ENCODE measurements around the gene CERS6.
"Not testable (repeated sequence)": the region's sequence is repeated elsewhere in the genome, so short reads cannot be mapped to it uniquely, and the experiment has no call there.

The CERS6 gene

GRCh38 chr2:168790226-168790902 is 334.3 kb downstream of the CERS6 start:
- WGBS (ENCODE audit: insufficient coverage) = 94% methylated on average over 4 of the region's 5 CpGs
- no peaks in the 10 kb centered on the region for H3K36me3 ChIP-seq (ENCODE audit: control insufficient read depth in 4 of 4, insufficient read depth in 4 of 4, low read length in 3 of 4)
- no peaks in the 10 kb centered on the region for H3K4me1 ChIP-seq (ENCODE audit: control extremely low read depth in 1 of 4, control insufficient read depth in 4 of 4, insufficient read depth in 4 of 4, low read length in 3 of 4)
- no peak overlapping the region for H3K27ac ChIP-seq (ENCODE audit: insufficient read depth in 1 of 2, low read depth in 1 of 2, low read length in 2 of 2, poor library complexity in 1 of 2, severe bottlenecking in 2 of 2)
- H3K4me3 ChIP-seq (ENCODE audit: control insufficient read depth in 1 of 7, extremely low read depth in 1 of 7, insufficient read depth in 4 of 7, low read depth in 2 of 7, low read length in 6 of 7) = no peak overlapping the region
- no peaks in the 10 kb centered on the region for H3K27me3 ChIP-seq (replicated peaks in 2 of 5; ENCODE audit: control insufficient read depth in 4 of 5, insufficient read depth in 5 of 5, low read length in 4 of 5)
- POLR2A ChIA-PET = no interaction called here
- DNase-seq = no peak
- CTCF ChIA-PET = no interaction called here
- H3K9me3 ChIP-seq (ENCODE audit: control extremely low read depth in 1 of 5, control insufficient read depth in 4 of 5, insufficient read depth in 2 of 5, low read depth in 1 of 5, low read length in 4 of 5) = no peaks in the 10 kb centered on the region

DNA sequence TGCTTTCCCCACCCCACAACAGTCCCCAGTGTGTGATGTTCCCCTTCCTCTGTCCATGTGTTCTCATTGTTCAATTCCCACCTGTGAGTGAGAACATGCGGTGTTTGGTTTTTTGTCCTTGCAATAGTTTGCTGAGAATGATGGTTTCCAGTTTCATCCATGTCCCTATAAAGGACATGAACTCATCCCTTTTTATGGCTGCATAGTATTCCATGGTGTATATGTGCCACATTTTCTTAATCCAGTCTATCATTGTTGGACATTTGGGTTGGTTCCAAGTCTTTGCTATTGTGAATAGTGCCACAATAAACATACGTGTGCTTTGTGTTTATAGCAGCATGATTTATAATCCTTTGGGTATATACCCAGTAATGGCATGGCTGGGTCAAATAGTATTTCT is 335.1 kb downstream of the CERS6 start:
- H3K27ac ChIP-seq (ENCODE audit: insufficient read depth in 1 of 2, low read depth in 1 of 2, low read length in 2 of 2, poor library complexity in 1 of 2, severe bottlenecking in 2 of 2); H3K4me1 ChIP-seq (ENCODE audit: control extremely low read depth in 1 of 4, control insufficient read depth in 4 of 4, insufficient read depth in 4 of 4, low read length in 3 of 4); DNase-seq; H3K9me3 ChIP-seq (ENCODE audit: control extremely low read depth in 1 of 5, control insufficient read depth in 4 of 5, insufficient read depth in 2 of 5, low read depth in 1 of 5, low read length in 4 of 5); CTCF ChIA-PET; POLR2A ChIA-PET; H3K27me3 ChIP-seq (replicated peaks in 2 of 5; ENCODE audit: control insufficient read depth in 4 of 5, insufficient read depth in 5 of 5, low read length in 4 of 5); H3K36me3 ChIP-seq (ENCODE audit: control insufficient read depth in 4 of 4, insufficient read depth in 4 of 4, low read length in 3 of 4); H3K4me3 ChIP-seq (ENCODE audit: control insufficient read depth in 1 of 7, extremely low read depth in 1 of 7, insufficient read depth in 4 of 7, low read depth in 2 of 7, low read length in 6 of 7): not testable (repeated sequence)
- WGBS (ENCODE audit: insufficient coverage) = no CpG with 5 or more reads among the region's 2 CpGs

- 100% methylated on average over 1 of the region's 2 CpGs for WGBS (ENCODE audit: insufficient coverage)
- H3K27me3 ChIP-seq (replicated peaks in 2 of 5; ENCODE audit: control insufficient read depth in 4 of 5, insufficient read depth in 5 of 5, low read length in 4 of 5) = no peaks in the 10 kb centered on the region
- no peak for DNase-seq
- H3K4me3 ChIP-seq (ENCODE audit: control insufficient read depth in 1 of 7, extremely low read depth in 1 of 7, insufficient read depth in 4 of 7, low read depth in 2 of 7, low read length in 6 of 7) = no peak overlapping the region
- H3K27ac ChIP-seq (ENCODE audit: insufficient read depth in 1 of 2, low read depth in 1 of 2, low read length in 2 of 2, poor library complexity in 1 of 2, severe bottlenecking in 2 of 2) = no peak overlapping the region
- no peaks in the 10 kb centered on the region for H3K36me3 ChIP-seq (ENCODE audit: control insufficient read depth in 4 of 4, insufficient read depth in 4 of 4, low read length in 3 of 4)
- no peaks in the 10 kb centered on the region for H3K9me3 ChIP-seq (ENCODE audit: control extremely low read depth in 1 of 5, control insufficient read depth in 4 of 5, insufficient read depth in 2 of 5, low read depth in 1 of 5, low read length in 4 of 5)
- CTCF ChIA-PET = interaction anchor here (1.1 to 2.2 kb wide), 2 partner anchors 19 to 20 kb away, joined by 4 to 5 read pairs; no protein-coding TSS in a partner anchor
- peaks cover 0 to 2% (median 0%) of the 10 kb centered on the region in 4 experiments for H3K4me1 ChIP-seq (ENCODE audit: control extremely low read depth in 1 of 4, control insufficient read depth in 4 of 4, insufficient read depth in 4 of 4, low read length in 3 of 4)
- POLR2A ChIA-PET = no interaction called here
Measured at GRCh38 chr2:168793596-168793995, 337.5 kb downstream of the CERS6 start.

DNA sequence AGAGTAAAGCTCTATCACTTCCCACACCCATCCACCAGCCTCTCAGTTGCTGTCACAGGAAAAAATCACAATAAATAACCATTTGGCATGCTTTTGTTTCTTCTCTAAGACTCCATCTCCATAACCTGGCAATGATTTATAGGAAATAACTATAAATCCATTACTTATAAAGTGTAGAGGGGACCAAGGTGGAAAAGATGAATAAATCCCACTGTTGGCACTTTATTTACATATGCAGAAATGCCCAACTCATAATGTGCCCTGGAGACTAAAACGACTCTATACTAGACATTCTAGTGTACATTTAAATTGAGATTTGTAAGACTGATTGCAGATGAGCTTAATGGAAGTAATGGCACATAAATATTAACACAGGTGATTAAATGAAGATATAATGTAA is 338.9 kb downstream of the CERS6 start:
- ChIA-PET POLR2A (no interaction called here), CTCF (interaction anchor here (1.6 to 2.2 kb wide), 3 partner anchors 9 to 21 kb away, joined by 3 to 5 read pairs (median 4); no protein-coding TSS in a partner anchor)
- WGBS (ENCODE audit: insufficient coverage) = no CpG with 5 or more reads among the region's 1 CpG
- no peaks in the 10 kb centered on the region for H3K27me3 ChIP-seq (replicated peaks in 2 of 5; ENCODE audit: control insufficient read depth in 4 of 5, insufficient read depth in 5 of 5, low read length in 4 of 5)
- DNase-seq = no peak
- no peaks in the 10 kb centered on the region for H3K36me3 ChIP-seq (ENCODE audit: control insufficient read depth in 4 of 4, insufficient read depth in 4 of 4, low read length in 3 of 4)
- no peaks in the 10 kb centered on the region for H3K9me3 ChIP-seq (ENCODE audit: control extremely low read depth in 1 of 5, control insufficient read depth in 4 of 5, insufficient read depth in 2 of 5, low read depth in 1 of 5, low read length in 4 of 5)
- H3K4me3 ChIP-seq (ENCODE audit: control insufficient read depth in 1 of 7, extremely low read depth in 1 of 7, insufficient read depth in 4 of 7, low read depth in 2 of 7, low read length in 6 of 7) = no peak overlapping the region
- no peak overlapping the region for H3K27ac ChIP-seq (ENCODE audit: insufficient read depth in 1 of 2, low read depth in 1 of 2, low read length in 2 of 2, poor library complexity in 1 of 2, severe bottlenecking in 2 of 2)
- peaks cover 0 to 2% (median 0%) of the 10 kb centered on the region in 4 experiments for H3K4me1 ChIP-seq (ENCODE audit: control extremely low read depth in 1 of 4, control insufficient read depth in 4 of 4, insufficient read depth in 4 of 4, low read length in 3 of 4)

DNA sequence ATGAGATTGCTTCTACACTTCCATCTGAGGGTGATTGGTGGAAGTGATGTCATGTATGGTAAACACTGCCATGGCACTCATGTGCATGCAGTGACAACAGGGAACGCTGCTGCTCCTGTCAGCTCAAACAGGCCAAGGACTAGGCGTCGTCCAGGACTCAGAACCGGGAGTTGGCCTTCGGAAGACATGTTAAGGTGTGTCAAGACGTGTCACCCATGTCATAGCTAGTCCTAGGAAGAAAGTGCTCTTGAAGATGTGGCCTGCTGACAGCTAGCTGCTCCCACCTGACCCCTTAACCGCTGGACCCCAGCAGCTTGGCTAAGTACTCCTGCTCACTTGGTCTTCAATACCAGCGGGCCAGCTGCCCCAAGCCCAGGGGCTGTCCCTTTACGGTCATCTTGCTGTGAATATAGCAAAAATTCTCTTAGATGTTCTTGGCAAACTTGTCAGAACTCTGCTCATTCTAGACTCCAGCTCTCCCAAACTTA is 340.1 kb downstream of the CERS6 start:
- ChIA-PET POLR2A (no interaction called here), CTCF (interaction anchor here (1.6 to 1.7 kb wide), 3 partner anchors 8 to 19 kb away, joined by 3 to 4 read pairs (median 4); no protein-coding TSS in a partner anchor)
- Histone ChIP-seq H3K9me3 (ENCODE audit: control extremely low read depth in 1 of 5, control insufficient read depth in 4 of 5, insufficient read depth in 2 of 5, low read depth in 1 of 5, low read length in 4 of 5) (no peaks in the 10 kb centered on the region), H3K27me3 (replicated peaks in 2 of 5; ENCODE audit: control insufficient read depth in 4 of 5, insufficient read depth in 5 of 5, low read length in 4 of 5) (no peaks in the 10 kb centered on the region), H3K4me1 (ENCODE audit: control extremely low read depth in 1 of 4, control insufficient read depth in 4 of 4, insufficient read depth in 4 of 4, low read length in 3 of 4) (peaks cover 0 to 2% (median 0%) of the 10 kb centered on the region in 4 experiments), H3K36me3 (ENCODE audit: control insufficient read depth in 4 of 4, insufficient read depth in 4 of 4, low read length in 3 of 4) (no peaks in the 10 kb centered on the region), H3K4me3 (ENCODE audit: control insufficient read depth in 1 of 7, extremely low read depth in 1 of 7, insufficient read depth in 4 of 7, low read depth in 2 of 7, low read length in 6 of 7) (no peak overlapping the region), H3K27ac (ENCODE audit: insufficient read depth in 1 of 2, low read depth in 1 of 2, low read length in 2 of 2, poor library complexity in 1 of 2, severe bottlenecking in 2 of 2) (peak overlapping the region in 1 of 2 experiments; percentile 17)
- WGBS (ENCODE audit: insufficient coverage) = 95% methylated on average over 9 of the region's 9 CpGs
- no peak for DNase-seq

- ChIA-PET POLR2A (no interaction called here), CTCF (interaction anchor here (0.7 to 1.7 kb wide), 3 partner anchors 12 to 307 kb away, joined by 4 read pairs; no protein-coding TSS in a partner anchor)
- H3K27ac ChIP-seq (ENCODE audit: insufficient read depth in 1 of 2, low read depth in 1 of 2, low read length in 2 of 2, poor library complexity in 1 of 2, severe bottlenecking in 2 of 2) = peak overlapping the region in 1 of 2 experiments; percentile 17
- no peak overlapping the region for H3K4me3 ChIP-seq (ENCODE audit: control insufficient read depth in 1 of 7, extremely low read depth in 1 of 7, insufficient read depth in 4 of 7, low read depth in 2 of 7, low read length in 6 of 7)
- peaks cover 0 to 2% (median 0%) of the 10 kb centered on the region in 4 experiments for H3K4me1 ChIP-seq (ENCODE audit: control extremely low read depth in 1 of 4, control insufficient read depth in 4 of 4, insufficient read depth in 4 of 4, low read length in 3 of 4)
- no peak for DNase-seq
- no peaks in the 10 kb centered on the region for H3K27me3 ChIP-seq (replicated peaks in 2 of 5; ENCODE audit: control insufficient read depth in 4 of 5, insufficient read depth in 5 of 5, low read length in 4 of 5)
- no peaks in the 10 kb centered on the region for H3K36me3 ChIP-seq (ENCODE audit: control insufficient read depth in 4 of 4, insufficient read depth in 4 of 4, low read length in 3 of 4)
- WGBS (ENCODE audit: insufficient coverage) = 41% methylated on average over 4 of the region's 8 CpGs
- H3K9me3 ChIP-seq (ENCODE audit: control extremely low read depth in 1 of 5, control insufficient read depth in 4 of 5, insufficient read depth in 2 of 5, low read depth in 1 of 5, low read length in 4 of 5) = no peaks in the 10 kb centered on the region
Measured at GRCh38 chr2:168796583-168797285, 340.7 kb downstream of the CERS6 start.

GRCh38 chr2:168797286-168797655 is 341.2 kb downstream of the CERS6 start:
- POLR2A ChIA-PET = no interaction called here
- no peak for DNase-seq
- peaks cover 1 to 4% (median 2%) of the 10 kb centered on the region in 4 experiments for H3K4me1 ChIP-seq (ENCODE audit: control extremely low read depth in 1 of 4, control insufficient read depth in 4 of 4, insufficient read depth in 4 of 4, low read length in 3 of 4)
- no peaks in the 10 kb centered on the region for H3K36me3 ChIP-seq (ENCODE audit: control insufficient read depth in 4 of 4, insufficient read depth in 4 of 4, low read length in 3 of 4)
- H3K4me3 ChIP-seq (ENCODE audit: control insufficient read depth in 1 of 7, extremely low read depth in 1 of 7, insufficient read depth in 4 of 7, low read depth in 2 of 7, low read length in 6 of 7) = no peak overlapping the region
- no peaks in the 10 kb centered on the region for H3K9me3 ChIP-seq (ENCODE audit: control extremely low read depth in 1 of 5, control insufficient read depth in 4 of 5, insufficient read depth in 2 of 5, low read depth in 1 of 5, low read length in 4 of 5)
- CTCF ChIA-PET = interaction anchor here (0.7 to 1.7 kb wide), 3 partner anchors 12 to 306 kb away, joined by 4 read pairs; no protein-coding TSS in a partner anchor
- H3K27me3 ChIP-seq (replicated peaks in 2 of 5; ENCODE audit: control insufficient read depth in 4 of 5, insufficient read depth in 5 of 5, low read length in 4 of 5) = no peaks in the 10 kb centered on the region
- H3K27ac ChIP-seq (ENCODE audit: insufficient read depth in 1 of 2, low read depth in 1 of 2, low read length in 2 of 2, poor library complexity in 1 of 2, severe bottlenecking in 2 of 2) = no peak overlapping the region

Data from common myeloid progenitor, CD34-positive (primary cell).